ENCODE results near the gene ITGA3.

ITGA3 gene

DNA sequence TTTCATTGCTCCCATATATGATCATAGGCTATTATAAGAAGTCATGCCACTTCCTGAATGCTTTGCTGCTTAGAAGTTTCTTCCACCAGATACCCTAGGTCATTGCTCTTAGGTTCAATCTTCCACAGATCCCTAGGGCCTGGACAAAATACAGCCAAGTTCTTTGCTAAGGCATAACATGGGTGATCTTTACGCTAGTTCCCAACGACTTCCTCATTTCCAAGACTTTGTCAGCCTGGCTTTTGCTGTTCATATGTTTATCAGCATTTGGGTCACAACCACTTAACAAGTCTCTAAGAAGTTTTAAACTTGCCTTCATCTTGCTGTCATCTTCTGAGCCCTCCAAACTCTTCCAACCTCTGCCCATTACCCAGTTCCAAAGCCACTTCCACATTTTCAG is 40.8 kb upstream of the ITGA3 start:
- no peak for ATAC-seq (ENCODE audit: low read depth)
- TF ChIP-seq, protein P1, sequence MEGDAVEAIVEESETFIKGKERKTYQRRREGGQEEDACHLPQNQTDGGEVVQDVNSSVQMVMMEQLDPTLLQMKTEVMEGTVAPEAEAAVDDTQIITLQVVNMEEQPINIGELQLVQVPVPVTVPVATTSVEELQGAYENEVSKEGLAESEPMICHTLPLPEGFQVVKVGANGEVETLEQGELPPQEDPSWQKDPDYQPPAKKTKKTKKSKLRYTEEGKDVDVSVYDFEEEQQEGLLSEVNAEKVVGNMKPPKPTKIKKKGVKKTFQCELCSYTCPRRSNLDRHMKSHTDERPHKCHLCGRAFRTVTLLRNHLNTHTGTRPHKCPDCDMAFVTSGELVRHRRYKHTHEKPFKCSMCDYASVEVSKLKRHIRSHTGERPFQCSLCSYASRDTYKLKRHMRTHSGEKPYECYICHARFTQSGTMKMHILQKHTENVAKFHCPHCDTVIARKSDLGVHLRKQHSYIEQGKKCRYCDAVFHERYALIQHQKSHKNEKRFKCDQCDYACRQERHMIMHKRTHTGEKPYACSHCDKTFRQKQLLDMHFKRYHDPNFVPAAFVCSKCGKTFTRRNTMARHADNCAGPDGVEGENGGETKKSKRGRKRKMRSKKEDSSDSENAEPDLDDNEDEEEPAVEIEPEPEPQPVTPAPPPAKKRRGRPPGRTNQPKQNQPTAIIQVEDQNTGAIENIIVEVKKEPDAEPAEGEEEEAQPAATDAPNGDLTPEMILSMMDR (IDR thresholded peaks at IDR 0.05; ENCODE audit: poor library complexity, severe bottlenecking) = no peak
- Histone ChIP-seq H3K4me1 (ENCODE audit: insufficient read depth, poor library complexity, severe bottlenecking) (peaks cover 11% of the 10 kb centered on the region), H3K36me3 (ENCODE audit: low read depth) (no peaks in the 10 kb centered on the region), H3K9me3 (ENCODE audit: severe bottlenecking) (peaks cover 11% of the 10 kb centered on the region), H3K27me3 (ENCODE audit: insufficient read depth, poor library complexity, severe bottlenecking) (no peaks in the 10 kb centered on the region), H3K4me3 (ENCODE audit: severe bottlenecking) (no peak overlapping the region), H3K27ac (ENCODE audit: poor library complexity, severe bottlenecking) (no peak overlapping the region)
- no peak for DNase-seq (ENCODE audit: low spot score)

DNA sequence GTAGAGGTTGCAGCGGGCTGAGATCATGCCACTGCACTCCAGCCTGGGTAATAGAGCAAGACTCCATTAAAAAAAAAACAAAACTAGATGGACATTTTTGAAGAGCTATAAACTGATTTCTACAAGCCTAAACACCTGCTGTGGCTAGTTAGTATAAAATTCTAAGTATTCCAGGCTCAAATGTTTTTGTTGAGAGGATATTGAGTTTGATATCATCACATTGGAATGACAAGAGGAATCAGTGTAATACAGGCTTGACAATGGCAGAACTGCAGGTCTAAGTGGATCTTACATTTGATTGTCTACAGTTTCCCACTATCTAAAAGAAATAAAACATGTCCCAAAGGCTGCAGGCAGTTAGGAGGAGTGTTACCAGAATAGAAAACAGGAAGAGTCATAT is 37.0 kb upstream of the ITGA3 start:
- H3K27me3 ChIP-seq (ENCODE audit: insufficient read depth, poor library complexity, severe bottlenecking) = no peaks in the 10 kb centered on the region
- no peak overlapping the region for H3K27ac ChIP-seq (ENCODE audit: poor library complexity, severe bottlenecking)
- TF ChIP-seq, protein P1 (IDR thresholded peaks at IDR 0.05; ENCODE audit: poor library complexity, severe bottlenecking) = no peak
- ATAC-seq (ENCODE audit: low read depth) = peak; percentile 46; the same call in 2 of the 3 replicates
- no peak for DNase-seq (ENCODE audit: low spot score)
- H3K4me3 ChIP-seq (ENCODE audit: severe bottlenecking) = no peak overlapping the region
- H3K4me1 ChIP-seq (ENCODE audit: insufficient read depth, poor library complexity, severe bottlenecking) = peaks cover 11% of the 10 kb centered on the region
- no peaks in the 10 kb centered on the region for H3K36me3 ChIP-seq (ENCODE audit: low read depth)
- peaks cover 3% of the 10 kb centered on the region for H3K9me3 ChIP-seq (ENCODE audit: severe bottlenecking)

DNA sequence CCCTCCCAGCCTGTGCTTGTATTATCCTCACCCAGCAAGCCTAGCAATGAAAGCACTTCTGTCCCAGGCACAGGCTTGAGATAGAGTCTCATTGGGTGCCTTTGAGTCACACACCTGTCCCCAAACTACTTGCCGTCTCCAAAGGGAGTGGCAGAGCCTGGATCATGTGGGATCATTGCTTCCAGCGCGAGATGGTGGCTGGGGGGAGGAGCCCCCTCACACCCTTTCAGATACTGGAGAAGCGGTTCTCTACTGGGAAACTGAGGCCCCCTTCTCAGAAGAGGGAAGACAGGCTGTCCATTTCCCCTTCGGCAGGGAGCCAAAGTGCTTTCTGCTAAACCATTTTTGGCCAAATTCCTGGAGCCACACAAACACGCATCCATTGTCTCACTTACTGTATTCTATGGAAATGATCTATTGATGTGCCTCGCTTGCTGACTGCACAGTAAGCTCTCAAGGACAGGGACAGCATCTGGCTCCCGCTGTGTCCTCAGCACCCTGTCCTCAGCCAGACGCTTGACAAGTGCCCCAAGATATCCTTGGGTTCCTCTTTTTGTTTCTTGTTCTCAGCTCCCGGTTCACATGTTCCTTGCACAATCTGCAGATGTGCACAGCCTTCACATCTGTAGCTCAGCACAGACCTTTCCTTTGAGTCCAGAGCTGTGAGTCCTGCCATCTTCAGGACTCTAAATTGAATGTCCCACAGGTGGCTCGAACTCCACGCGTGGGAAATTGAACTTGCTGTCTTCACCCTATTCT is 34.9 kb upstream of the ITGA3 start:
- DNase-seq (ENCODE audit: low spot score) = no peak
- H3K27ac ChIP-seq (ENCODE audit: poor library complexity, severe bottlenecking) = no peak overlapping the region
- TF ChIP-seq, protein P1 (IDR thresholded peaks at IDR 0.05; ENCODE audit: poor library complexity, severe bottlenecking) = no peak
- ATAC-seq (ENCODE audit: low read depth) = peak; percentile 12; the same call in 1 of the 3 replicates
- H3K9me3 ChIP-seq (ENCODE audit: severe bottlenecking) = no peaks in the 10 kb centered on the region
- H3K4me1 ChIP-seq (ENCODE audit: insufficient read depth, poor library complexity, severe bottlenecking) = peaks cover 11% of the 10 kb centered on the region
- H3K27me3 ChIP-seq (ENCODE audit: insufficient read depth, poor library complexity, severe bottlenecking) = no peaks in the 10 kb centered on the region
- H3K4me3 ChIP-seq (ENCODE audit: severe bottlenecking) = no peak overlapping the region
- H3K36me3 ChIP-seq (ENCODE audit: low read depth) = no peaks in the 10 kb centered on the region

DNA sequence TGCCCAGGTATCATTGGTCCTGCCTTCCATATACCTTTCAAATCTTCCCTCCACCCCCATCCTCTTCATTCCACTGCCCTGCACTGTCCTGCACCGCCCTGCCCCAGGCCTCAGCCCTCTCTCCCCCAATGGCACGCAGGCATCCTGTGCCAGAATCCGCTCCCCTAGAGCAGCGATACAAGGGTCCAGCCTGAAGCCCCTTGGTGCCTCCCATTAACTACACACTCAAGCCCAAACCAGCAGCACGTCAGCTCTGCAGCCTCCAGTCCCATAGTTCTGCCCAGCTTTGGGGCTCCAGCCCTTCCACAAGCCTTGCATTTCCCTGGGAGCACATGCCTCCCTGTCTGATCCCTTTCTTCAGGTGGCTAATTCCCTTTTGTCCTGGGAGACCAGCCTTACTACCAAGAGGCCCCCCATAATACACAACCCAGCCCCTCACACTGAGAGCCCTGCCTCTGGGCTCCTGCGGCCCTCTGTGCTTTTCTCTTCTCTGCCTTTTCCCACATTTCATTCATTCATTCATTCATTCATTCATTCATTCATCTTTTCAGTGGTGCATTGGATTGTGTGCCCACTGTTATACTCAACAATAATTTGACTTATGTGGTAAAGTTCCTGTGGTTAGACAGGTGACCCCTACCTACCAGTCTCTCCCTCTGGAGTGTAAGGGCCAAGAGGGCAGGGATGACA is 34.1 kb upstream of the ITGA3 start:
- no peak overlapping the region for H3K27ac ChIP-seq (ENCODE audit: poor library complexity, severe bottlenecking)
- peaks cover 15% of the 10 kb centered on the region for H3K4me1 ChIP-seq (ENCODE audit: insufficient read depth, poor library complexity, severe bottlenecking)
- no peak for DNase-seq (ENCODE audit: low spot score)
- H3K36me3 ChIP-seq (ENCODE audit: low read depth) = no peaks in the 10 kb centered on the region
- TF ChIP-seq, protein P1 (IDR thresholded peaks at IDR 0.05; ENCODE audit: poor library complexity, severe bottlenecking) = no peak
- no peak for ATAC-seq (ENCODE audit: low read depth)
- no peaks in the 10 kb centered on the region for H3K27me3 ChIP-seq (ENCODE audit: insufficient read depth, poor library complexity, severe bottlenecking)
- H3K9me3 ChIP-seq (ENCODE audit: severe bottlenecking) = no peaks in the 10 kb centered on the region
- H3K4me3 ChIP-seq (ENCODE audit: severe bottlenecking) = no peak overlapping the region
